Measurements from ENCODE around the gene HOXB5. TPM values are rescaled to one million over a fixed set of nuclear protein-coding genes. Genes with fewer than 3 reads are reported as not detected.

HOXB5 gene
- total and polyA plus RNA-seq, 2 donors (not counting 1 experiment from before 2014, with no cell fraction given), result not detected

DNA sequence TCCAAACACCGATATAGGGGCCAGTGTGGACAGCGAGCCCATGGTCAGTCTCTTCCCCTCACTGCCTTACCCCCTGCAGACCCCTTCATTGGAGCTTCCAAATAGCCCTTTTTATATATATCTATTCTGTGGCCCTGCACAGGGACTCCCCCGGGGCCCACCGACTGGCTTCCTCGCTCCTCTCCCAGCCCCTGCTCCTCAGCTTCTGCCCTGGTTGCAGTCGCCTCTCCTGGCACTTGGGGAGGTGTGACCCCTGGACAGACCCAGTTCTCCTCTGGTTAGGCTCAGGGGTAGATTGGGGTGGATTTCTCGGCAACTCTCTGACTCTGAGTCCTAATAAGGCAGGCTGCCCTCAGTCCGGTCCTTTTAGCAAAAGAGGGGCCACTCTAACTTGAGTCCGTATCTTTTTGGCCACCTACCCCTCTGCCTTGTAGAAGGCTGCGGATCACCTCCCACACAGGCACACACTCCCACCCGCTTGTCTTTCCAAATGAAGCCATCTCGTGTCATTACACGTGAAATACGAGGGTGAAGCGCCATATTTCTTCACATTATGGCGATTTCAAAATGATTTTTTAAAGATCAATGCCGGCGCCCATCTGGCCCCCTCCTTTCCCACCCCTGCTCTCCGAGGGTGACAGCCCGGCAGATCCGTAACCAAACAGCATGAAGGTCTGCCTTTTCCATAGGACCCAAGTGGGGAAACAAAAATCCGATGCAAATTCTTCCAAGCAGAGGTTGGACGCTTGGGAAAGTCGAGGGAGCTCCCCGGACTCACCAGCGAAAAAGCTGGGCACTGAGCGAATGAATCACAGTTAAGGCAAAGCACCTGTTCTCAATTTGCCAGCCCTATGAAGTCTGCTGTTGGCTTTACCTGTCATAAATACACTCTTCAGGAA is 34.3 kb upstream of the HOXB5 start:
- no peak for TF ChIP-seq CTCF (IDR thresholded peaks at IDR 0.05)
- TF ChIP-seq EZH2 (IDR thresholded peaks at IDR 0.05; ENCODE audit: borderline replicate concordance, insufficient read depth, low read depth, low read length, poor library complexity, severe bottlenecking), result no peak
- no peak overlapping the region for H3K4me2 ChIP-seq (replicated peaks; ENCODE audit: low read depth, low read length, poor library complexity, severe bottlenecking)
- no peaks in the 10 kb centered on the region for H3K79me2 ChIP-seq (ENCODE audit: control insufficient read depth, insufficient read depth, low read length)
- H3K9me3 ChIP-seq (ENCODE audit: control extremely low read depth in 1 of 3, control insufficient read depth in 2 of 3, insufficient read depth in 1 of 3, low read length in 2 of 3), result peaks cover 0 to 9% (median 0%) of the 10 kb centered on the region in 3 donors
- Mint-ChIP-seq H3K9me3 (ENCODE audit: insufficient read depth) (no peaks in the 10 kb centered on the region), H3K27ac (no peak overlapping the region), H3K4me1 (peaks cover 21% of the 10 kb centered on the region), H3K27me3 (peaks cover 78% of the 10 kb centered on the region), H3K4me3 (peak overlapping the region; percentile 23)
- ChIA-PET CTCF (interaction anchor here (1.4 kb wide), 1 partner anchor 9 kb away, joined by 6 read pairs; no protein-coding TSS in a partner anchor), POLR2A (no interaction called here)
- DNase-seq (no peak), ATAC-seq (ENCODE audit: low read depth) (no peak)
- H3K27ac ChIP-seq (ENCODE audit: low read length in 2 of 2), result no peak overlapping the region
- no peak overlapping the region for H3K9ac ChIP-seq (ENCODE audit: low read length)
- 88% methylated on average over 20 of the region's 27 CpGs for WGBS (ENCODE audit: insufficient coverage)
- peaks cover 26 to 30% of the 10 kb centered on the region in 2 donors for H3K4me1 ChIP-seq (ENCODE audit: control insufficient read depth in 2 of 2, insufficient read depth in 2 of 2, low read length in 2 of 2)
- intact Hi-C loops (cut with micrococcal nuclease), result no loop called here
- no peak overlapping the region for H3K4me3 ChIP-seq (ENCODE audit: control extremely low read depth in 1 of 5, extremely low read depth in 1 of 5, insufficient read depth in 1 of 5, low read depth in 2 of 5, low read length in 4 of 5)
- no peak overlapping the region for H2AFZ ChIP-seq (ENCODE audit: insufficient read depth, low read depth, low read length, poor library complexity, severe bottlenecking)
- H3K27me3 ChIP-seq (replicated peaks in 1 of 4; ENCODE audit: control extremely low read depth in 1 of 4, control insufficient read depth in 3 of 4, insufficient read depth in 4 of 4, low read length in 3 of 4), result peaks cover 0 to 96% (median 68%) of the 10 kb centered on the region in 4 experiments
- no peaks in the 10 kb centered on the region for H4K20me1 ChIP-seq (ENCODE audit: control insufficient read depth, insufficient read depth, low read length, poor library complexity, severe bottlenecking)
- no peaks in the 10 kb centered on the region for H3K36me3 ChIP-seq (replicated peaks in 1 of 2; ENCODE audit: control extremely low read depth in 1 of 2, control insufficient read depth in 1 of 2, extremely low read depth in 1 of 2, insufficient read depth in 2 of 2, low read length in 1 of 2)

GRCh38 chr17:48627118-48627597 is 33.6 kb upstream of the HOXB5 start:
- POLR2A ChIA-PET, result no interaction called here
- Mint-ChIP-seq H3K9me3 (ENCODE audit: insufficient read depth) (no peaks in the 10 kb centered on the region), H3K27me3 (peaks cover 78% of the 10 kb centered on the region), H3K27ac (no peak overlapping the region), H3K4me3 (peak overlapping the region; percentile 80), H3K4me1 (peaks cover 21% of the 10 kb centered on the region)
- Histone ChIP-seq H3K4me1 (ENCODE audit: control insufficient read depth in 2 of 2, insufficient read depth in 2 of 2, low read length in 2 of 2) (peaks cover 26 to 30% of the 10 kb centered on the region in 2 donors), H2AFZ (ENCODE audit: insufficient read depth, low read depth, low read length, poor library complexity, severe bottlenecking) (no peak overlapping the region), H3K36me3 (replicated peaks in 1 of 2; ENCODE audit: control extremely low read depth in 1 of 2, control insufficient read depth in 1 of 2, extremely low read depth in 1 of 2, insufficient read depth in 2 of 2, low read length in 1 of 2) (no peaks in the 10 kb centered on the region), H4K20me1 (ENCODE audit: control insufficient read depth, insufficient read depth, low read length, poor library complexity, severe bottlenecking) (no peaks in the 10 kb centered on the region), H3K9me3 (ENCODE audit: control extremely low read depth in 1 of 3, control insufficient read depth in 2 of 3, insufficient read depth in 1 of 3, low read length in 2 of 3) (peaks cover 0 to 9% (median 0%) of the 10 kb centered on the region in 3 donors), H3K4me3 (ENCODE audit: control extremely low read depth in 1 of 5, extremely low read depth in 1 of 5, insufficient read depth in 1 of 5, low read depth in 2 of 5, low read length in 4 of 5) (no peak overlapping the region), H3K9ac (ENCODE audit: low read length) (no peak overlapping the region), H3K4me2 (replicated peaks; ENCODE audit: low read depth, low read length, poor library complexity, severe bottlenecking) (peak overlapping the region; percentile 97), H3K27me3 (replicated peaks in 1 of 4; ENCODE audit: control extremely low read depth in 1 of 4, control insufficient read depth in 3 of 4, insufficient read depth in 4 of 4, low read length in 3 of 4) (peaks cover 0 to 96% (median 68%) of the 10 kb centered on the region in 4 experiments), H3K27ac (ENCODE audit: low read length in 2 of 2) (no peak overlapping the region), H3K79me2 (ENCODE audit: control insufficient read depth, insufficient read depth, low read length) (no peaks in the 10 kb centered on the region)
- ATAC-seq (ENCODE audit: low read depth) (no peak), DNase-seq (no peak)
- intact Hi-C loops (cut with micrococcal nuclease), result no loop called here
- CTCF ChIA-PET, result interaction anchor here (0.7 to 1.4 kb wide), 3 partner anchors 9 to 449 kb away, joined by 3 to 6 read pairs (median 5); no protein-coding TSS in a partner anchor
- no CpG with 5 or more reads among the region's 5 CpGs for WGBS (ENCODE audit: insufficient coverage)
- TF ChIP-seq CTCF (IDR thresholded peaks at IDR 0.05) (no peak), EZH2 (IDR thresholded peaks at IDR 0.05; ENCODE audit: borderline replicate concordance, insufficient read depth, low read depth, low read length, poor library complexity, severe bottlenecking) (no peak)
